ENCODE measurements around the gene MPV17L2. TPM values are rescaled to one million over a fixed set of nuclear protein-coding genes. Genes with fewer than 3 reads are reported as not detected.
A peak's percentile ranks its signal among the peaks of the same experiment; 100 is the strongest.
"Not testable (repeated sequence)": the region's sequence is repeated elsewhere in the genome, so short reads cannot be mapped to it uniquely, and the experiment has no call there.

MPV17L2 gene
- total RNA-seq, 1 donor from 2014 or later, result 68.6 TPM

DNA sequence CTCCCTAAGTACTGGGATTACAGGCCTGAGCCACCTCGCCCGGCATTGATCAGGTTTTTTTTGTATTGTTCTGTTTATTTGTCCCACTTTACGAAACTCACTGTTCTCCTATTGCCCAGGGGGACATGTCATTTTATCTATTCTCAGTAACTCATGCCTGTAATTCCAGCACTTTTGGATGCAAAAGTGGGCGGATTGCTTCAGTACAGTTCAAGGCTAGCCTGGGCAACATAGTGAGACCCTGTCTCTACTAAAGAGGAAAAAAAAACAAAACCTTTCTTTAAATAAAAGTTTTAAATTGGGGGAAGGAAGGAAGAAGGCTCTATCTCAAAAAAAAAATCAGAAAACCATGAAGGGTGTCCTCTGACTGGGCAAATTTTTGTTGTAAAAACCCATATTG is 2.7 kb upstream of the MPV17L2 start:
- no peak for DNase-seq (ENCODE audit: low read depth)

DNA sequence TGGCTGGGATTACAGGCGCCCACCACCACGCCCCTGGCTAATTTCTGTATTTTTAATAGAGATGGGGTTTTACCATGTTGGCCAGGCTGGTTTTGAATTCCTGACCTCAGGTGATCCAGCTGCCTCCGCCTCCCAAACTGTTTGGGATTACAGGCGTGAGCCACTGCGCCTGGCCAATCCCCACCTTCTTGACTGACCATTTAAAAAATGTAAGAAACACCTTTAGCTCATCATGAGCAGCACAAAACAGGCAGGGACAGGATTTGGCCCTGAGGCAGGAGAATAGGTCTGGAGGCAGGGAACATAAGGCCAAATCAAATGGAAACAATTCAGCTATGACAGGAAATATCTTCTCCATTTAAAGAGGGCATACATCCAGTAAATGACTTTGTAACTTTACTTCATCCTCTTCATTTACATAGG is 1.4 kb upstream of the MPV17L2 start:
- DNase-seq (ENCODE audit: low read depth), result no peak

DNA sequence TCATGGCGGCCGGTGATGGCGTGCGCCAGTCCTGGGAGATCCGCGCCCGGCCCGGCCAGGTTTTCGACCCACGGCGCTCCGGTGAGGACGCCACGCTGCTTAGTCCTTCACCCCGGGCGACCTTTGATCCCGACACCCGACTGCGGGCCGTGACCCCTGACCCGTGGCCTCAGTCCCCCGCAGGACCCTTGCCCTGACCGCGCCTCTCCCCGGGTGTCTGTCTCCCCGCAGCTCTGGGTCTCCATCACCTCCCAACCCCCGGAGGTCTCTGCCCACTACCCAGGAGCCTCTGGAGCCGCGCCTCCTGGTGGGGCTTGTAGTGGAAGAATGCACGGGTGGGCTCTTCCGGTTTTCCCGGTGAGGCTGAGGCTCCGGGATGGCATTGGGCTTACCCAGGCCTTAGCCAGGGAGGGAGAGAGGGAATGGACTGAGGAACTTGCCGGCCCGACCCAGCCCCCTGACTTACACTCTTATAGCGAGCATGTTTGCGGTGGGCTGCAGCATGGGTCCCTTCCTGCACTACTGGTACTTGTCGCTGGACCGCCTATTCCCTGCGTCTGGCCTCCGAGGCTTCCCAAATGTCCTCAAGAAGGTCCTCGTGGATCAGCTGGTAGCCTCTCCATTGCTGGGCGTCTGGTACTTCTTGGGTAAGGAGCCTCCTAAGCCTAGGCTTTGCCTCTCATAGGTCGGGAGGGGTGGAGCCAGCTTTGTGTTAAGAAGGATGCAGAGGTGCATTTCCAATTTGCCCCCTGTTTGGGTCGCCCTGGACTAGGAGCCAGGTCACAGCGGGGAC is 566 bp downstream of the MPV17L2 start:
- no peak for DNase-seq (ENCODE audit: low read depth)

DNA sequence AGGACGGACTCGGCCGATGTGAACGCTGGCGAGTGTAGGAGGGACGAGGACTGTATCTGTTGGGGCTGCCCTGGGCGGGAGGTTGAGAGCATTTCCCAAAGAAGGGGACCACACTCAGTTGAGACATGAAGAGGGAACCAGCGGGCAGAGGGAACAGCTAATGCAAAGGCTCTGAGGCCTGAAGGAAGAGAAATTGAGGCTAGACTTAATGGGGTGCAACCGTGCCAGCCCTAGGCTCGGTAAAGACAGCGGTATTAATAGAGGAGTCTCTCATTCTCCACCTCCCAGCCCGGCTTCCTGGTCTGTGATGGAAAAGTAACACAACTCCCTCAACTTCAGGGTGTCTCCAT is 1.1 kb downstream of the MPV17L2 start:
- DNase-seq (ENCODE audit: low read depth), result no peak

DNA sequence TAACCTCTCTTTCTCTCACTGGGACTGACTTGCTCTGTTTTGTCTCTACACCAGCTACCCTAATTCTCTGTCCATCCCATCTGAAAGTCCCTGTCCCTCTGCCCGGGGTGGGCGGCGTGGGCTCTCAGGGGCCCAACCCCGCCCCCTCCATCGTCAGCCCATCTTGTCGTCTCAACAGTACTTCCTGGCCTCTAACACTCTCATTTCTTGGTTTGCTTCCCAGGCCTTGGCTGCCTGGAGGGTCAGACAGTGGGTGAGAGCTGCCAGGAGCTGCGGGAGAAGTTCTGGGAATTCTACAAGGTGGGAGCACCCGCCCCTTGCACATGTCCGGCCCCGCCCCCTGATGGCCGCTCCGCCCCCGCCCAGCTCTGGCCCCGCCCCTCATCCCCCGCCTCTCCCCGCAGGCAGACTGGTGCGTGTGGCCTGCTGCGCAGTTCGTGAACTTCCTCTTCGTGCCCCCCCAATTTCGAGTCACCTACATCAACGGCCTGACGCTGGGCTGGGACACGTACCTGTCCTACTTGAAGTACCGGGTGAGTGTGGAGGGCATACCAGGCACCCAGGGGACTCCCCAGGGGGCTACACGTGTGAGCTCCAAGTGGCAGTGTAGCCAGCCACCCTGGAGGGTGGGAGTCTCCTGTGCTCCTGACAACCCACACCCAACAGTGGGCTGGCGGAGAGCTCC is 1.7 kb downstream of the MPV17L2 start:
- no peak for DNase-seq (ENCODE audit: low read depth)

DNA sequence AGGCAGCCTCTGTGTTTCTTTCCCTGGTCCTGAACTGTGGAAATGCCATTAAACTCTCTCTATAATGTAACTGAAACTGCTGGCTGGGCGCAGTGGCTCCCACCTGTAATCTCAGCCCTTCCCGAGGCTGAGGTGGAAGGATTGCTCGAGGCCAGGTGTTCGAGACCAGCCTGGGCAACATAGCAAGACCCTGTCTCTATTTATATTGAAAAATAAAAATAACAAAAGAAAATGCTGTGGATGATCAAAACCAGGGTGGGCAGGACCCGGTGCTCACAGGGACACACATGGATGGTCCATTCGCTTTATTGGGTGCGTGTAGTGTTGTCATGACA is 3.5 kb downstream of the MPV17L2 start:
- DNase-seq (ENCODE audit: low read depth), result no peak

DNA sequence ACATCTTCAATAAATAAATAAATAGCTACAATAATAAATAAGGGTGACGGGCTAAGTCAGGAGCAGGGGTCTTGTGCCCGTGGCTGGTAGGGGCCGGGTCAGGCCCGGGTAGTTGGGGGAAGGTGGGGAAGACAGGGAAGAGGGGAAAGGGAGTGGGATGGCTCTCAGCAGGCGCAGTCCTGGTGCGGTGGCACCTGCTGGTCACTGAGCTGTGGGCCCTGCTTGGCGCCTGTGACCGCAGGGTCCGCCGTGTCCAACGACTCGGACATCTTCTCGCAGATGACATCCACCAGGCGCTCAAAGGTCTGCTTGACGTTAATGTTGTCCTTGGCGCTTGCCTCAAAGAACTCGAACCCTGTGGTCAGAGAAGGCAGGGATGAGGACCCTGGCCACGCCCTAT is 4.3 kb downstream of the MPV17L2 start:
- DNase-seq (ENCODE audit: low read depth), result no peak

DNA sequence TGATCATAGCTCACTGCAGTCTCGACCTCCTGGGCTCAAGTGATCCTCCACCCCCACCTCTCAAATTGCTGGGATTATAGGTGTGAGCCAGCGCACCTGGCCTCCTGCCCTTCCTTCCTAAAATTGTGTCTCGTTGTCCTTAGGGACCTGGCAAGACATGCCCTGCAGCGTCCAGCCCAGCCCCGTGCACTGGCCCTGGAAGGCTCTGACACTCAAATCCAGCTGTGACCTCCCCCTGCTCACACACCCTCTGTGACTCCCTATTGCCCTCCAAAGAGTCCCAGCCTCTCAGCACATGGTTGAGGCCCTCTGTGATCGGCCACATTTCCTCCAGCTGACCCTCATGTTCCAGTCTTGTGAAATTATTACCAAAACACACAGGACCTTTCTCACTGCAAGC is 4.9 kb downstream of the MPV17L2 start:
- DNase-seq (ENCODE audit: low read depth), result no peak

DNA sequence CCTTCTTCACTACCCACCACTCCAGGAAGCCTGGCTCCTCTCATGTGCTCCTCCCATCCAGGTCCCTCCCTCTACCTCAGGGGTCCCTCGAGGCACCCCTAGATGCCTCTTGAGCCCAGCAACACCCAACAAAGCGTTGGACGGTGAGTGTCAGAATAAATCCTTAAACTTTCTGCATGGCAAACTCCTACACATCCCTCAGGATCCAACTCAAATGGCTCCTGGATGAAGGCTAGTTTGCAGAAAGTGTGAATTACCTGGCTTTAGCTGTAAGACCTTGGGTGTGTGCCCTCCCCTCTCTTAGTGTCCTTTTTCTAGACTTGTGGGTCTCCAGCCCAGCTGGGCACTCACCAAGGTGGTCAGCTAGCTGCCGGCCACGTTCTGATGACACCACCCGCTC is 5.4 kb downstream of the MPV17L2 start:
- DNase-seq (ENCODE audit: low read depth), result no peak

DNA sequence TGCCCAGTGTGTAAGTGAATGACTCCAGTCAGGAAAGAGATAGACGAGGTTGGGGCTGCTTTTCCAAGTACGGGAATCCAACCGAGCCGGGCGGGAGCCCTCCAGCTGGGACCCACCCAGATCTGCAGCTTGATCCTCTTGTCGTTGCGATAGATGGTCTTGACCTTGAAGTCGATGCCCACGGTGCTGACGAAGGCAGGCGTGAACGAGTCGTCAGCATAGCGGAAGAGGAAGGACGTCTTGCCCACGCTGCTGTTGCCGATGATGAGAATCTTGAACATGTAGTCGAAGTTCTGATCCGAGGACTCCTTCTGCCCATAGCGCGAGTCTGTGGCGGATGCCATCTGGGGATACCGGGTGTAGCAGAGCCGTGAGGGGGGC is 9.4 kb downstream of the MPV17L2 start:
- no peak for DNase-seq (ENCODE audit: low read depth)

DNA sequence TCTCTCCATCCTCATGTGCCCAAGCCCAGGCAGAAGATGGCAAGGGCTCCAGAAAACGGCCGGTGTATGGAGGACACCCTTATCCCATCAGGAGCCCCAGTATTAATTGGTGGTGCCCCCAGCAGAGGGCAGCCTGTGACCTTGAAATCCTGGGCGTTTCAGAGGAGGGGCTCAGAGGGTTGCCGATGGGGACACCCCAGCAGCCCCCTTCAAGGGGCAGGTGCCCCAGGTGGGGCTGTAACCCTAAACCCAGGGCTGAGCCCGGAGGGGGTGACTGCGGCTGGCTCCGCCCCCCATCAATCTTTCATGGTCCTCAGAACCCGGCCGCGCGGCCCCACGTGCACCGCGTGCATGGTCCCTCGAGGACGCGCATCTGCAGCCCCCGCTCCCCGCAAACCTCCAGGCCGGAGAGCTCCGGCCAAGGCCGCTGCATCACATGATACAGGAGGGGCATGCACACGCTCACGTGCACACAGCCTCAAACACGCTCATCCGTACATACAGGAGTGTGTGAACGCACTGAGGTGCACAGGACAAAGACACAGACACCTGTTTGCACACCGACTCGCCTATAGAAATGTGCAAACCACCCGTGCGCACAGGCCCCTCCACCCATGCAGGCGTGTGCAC is 9.9 kb downstream of the MPV17L2 start:
- no peak for DNase-seq (ENCODE audit: low read depth)

DNA sequence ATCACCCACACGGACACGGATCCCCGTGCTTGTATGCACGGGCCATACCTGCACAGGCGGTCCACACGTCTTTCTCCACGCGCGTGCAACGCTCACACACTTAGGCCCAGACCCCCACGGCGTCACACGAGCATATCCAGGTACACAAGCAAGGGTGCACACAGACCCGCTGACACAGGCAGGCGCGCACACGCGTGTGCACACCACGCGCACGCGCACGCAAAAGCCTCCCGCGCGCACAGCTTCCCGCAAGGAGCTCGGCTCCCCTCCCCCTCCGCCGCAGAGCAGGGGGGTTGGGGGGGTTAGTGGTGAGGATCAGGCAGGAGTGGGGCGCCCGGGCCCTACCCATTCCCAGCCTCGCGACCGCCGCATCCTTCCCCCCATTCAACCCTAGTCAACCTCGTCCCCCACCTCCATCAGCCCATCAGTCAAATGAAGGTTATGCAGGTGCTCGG is 10.4 kb downstream of the MPV17L2 start:
- no peak for DNase-seq (ENCODE audit: low read depth)

DNA sequence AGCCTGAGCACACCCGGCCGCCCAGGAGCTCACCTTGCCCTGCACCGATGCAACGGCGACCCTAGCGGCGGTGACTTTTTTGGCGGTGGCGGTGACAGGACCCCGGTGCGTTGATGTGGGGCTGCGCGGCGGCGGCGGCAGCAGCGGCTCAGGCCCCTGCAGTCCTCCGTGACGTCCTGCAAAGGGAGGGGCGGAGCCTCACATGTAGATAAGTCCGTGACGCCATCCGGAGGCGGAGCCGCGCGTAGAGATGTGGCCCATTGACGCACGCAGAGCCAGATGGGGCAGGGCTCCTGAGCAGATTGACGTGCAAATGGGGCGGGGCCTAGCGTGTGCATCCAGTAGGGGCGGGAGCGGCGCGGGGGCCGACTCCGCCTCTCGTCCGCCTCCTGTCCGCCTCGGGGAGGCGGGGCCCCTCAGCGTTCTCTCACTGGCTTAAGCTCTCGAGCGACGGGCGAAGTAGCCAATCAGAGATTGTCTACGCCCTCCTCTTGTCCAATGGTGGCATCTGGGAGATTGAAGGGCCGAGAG is 10.9 kb downstream of the MPV17L2 start, which contains the start of gene RAB3A:
Gene RAB3A (minus strand): TSS at position 180 of the 531 bp plus-strand sequence. CDS start 1,302 bp downstream, outside the sequence.
- peak; percentile 100 for DNase-seq (ENCODE audit: low read depth)

DNA sequence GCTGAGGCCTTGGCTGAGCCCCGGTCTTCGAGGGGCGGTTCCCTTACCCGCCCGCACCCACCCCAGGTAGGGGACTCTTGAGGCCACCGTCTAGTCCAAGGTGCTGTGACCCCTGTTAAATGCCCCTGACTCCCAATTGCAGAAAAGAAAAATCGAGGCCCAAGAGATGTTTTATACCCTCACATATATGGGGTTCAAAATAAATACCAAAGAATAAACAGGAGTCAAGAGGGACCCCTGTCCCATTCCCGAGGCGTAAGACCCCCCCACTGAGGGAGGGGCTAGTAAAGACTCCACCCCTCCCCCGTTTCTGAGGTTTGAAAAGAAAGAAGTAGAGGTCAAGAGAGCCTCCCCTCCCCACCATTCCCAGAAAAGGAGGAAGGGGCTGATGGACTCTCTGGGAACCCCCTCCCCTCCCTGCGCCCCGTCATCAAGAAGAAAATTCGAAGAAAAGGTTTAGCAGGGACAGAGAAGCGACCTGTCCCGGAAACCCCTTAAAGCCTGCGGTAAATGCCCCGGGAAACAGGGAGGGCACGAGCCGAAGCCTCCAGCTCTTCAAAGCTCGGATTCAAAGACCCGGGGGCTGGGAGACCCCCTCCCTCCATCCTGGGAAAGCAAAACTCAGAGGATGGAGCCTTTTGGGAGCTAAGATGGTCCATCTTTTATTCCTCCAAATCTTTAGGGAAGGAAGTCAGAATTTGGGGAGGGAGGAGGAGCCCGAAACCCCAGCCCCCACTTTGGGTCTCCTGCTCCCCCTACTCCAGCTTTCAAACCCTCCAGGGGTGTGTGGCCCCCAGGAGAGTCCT is 11.6 kb downstream of the MPV17L2 start:
- no peak for DNase-seq (ENCODE audit: low read depth)

DNA sequence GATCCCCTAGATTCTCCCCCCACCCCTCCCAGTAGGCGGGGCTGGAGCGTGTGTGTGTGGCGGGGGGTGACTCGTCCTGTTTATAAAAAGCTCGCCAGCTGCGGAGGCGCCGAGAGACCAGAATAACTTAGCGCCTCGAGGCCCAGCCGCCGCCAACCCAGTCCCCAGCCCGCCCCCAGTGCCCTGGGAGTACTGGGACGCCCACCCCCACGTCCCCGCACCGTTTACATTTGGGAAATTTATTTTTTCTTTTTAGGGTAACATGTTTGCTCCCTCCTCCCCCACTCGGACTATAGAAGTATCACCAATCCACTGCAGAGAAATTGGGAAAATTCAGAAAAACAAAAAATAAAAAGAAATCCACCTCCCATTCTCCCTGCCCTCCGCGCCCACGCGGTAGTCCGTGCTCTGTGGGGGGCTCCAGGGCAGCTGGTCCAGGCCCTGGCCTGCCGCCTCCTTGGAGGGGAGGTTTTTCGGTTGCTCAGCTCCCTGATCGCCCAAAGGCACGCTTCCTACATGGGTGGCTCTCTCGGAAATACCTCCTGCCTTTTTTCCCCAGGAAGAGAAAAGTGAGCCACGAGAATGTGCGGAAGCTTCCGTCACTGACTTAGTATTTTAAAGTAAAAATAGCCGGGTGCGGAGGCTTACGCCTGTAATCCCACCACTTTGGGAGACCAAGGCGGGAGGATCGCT is 12.3 kb downstream of the MPV17L2 start:
- DNase-seq (ENCODE audit: low read depth), result peak; percentile 92

DNA sequence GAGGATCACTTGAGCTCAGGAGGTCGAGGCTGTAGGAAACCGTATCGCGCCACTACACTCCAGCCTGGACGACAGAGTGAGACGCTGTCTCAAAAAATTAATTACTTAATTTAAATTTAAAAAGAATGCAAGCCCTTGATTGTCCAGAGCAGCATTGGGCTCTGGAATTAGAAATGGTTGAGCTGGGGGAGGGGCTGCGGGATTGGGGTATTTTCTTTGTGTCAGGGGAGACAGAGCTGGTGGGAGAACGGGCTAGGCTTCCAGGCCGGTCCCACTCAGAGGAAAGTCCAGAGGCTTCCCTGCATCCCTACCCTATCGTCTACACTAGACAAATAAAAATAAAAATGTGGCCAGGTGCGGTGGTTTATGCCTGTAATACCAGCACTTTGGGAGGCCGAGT is 13.0 kb downstream of the MPV17L2 start:
- DNase-seq (ENCODE audit: low read depth), result no peak

DNA sequence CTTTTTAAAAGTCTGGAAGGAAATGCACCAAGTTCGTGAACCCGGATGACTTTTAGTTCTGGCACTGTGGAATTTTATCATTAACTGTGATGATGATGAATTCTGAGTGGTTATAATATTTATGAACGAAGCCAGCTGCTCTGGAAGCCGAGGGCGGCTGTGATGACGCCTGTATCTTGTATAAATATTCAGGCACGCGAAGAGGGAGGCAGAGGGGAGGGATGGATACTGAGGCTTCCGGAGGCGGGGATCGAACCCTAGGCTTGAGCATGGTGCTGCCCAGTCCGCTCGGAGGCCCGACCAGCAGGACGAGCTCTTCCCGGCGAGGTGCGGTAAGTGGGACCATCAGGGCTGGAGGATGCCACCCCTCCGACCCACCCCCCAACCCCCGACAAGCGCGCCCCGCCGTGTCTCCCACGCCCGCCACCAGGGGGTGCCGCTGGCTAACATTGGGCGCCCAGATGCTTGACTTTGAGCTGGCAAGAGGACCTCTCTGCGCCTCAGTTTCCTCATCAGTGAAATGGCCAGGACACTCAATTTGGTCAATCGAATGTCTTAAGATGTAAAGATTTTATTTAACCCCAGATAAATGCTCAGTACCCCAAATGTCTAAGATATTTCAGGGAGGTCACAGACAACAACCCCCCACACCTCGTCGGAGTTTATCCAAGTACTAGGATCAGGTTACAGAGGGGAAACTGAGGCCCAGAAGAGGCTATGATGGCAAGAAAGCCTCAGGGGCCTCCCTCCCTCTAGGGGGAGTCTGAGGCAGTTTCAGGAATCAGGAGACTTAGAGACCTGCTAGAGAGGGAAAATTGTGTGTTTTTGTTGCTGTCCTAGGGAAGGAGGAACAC is 15.3 kb downstream of the MPV17L2 start:
- DNase-seq (ENCODE audit: low read depth), result peak; percentile 62

DNA sequence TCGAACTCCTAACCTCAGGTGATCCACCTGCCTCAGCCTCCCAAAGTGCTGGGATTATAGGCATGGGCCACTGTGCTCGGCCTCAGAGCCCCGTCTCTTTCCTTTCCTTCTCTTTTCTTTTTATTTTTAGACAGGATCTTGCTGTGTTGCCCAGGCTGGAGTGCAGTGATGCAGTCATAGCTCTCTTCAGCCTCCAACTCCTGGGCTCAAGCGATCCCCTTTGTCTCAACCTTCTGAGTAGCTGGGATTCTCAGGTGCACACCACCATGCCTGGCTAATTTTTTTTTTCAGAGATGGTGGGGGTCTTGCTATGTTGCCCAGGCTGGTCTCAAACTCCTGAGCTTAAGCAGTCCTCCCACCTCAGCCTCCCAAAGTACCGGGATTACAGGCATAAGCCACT is 16.9 kb downstream of the MPV17L2 start:
- DNase-seq (ENCODE audit: low read depth), result not testable (repeated sequence)

DNA sequence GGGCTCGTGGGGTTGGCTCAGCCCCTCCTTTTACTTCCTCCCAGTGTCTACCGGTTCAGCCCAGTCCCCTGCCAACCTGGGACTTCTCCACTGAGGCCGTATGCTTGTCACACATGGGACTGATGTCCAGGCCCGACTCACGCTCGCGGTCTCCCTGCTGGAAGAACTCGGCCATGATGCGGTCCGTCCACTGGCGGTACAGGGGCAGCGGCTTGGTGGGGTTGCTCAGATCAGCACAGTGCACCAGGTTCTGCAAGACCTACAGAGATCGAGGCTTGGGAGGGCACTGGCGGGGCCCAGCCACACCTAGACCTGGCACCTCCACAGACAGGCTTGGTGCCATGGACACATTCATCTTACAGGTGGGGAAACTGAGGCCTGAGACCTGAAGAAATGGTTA is 18.7 kb downstream of the MPV17L2 start:
- no peak for DNase-seq (ENCODE audit: low read depth)
